ENCODE measurements around the gene GADD45GIP1. TPM values are rescaled to one million over a fixed set of nuclear protein-coding genes. Genes with fewer than 3 reads are reported as not detected.
"Not testable (repeated sequence)": the region's sequence is repeated elsewhere in the genome, so short reads cannot be mapped to it uniquely, and the experiment has no call there.

Gene GADD45GIP1
- total RNA-seq, 2 donors from 2014 or later = 15.9 to 16.4 TPM

GRCh38 chr19:12984143-12984627 lies 27.2 kb upstream of the GADD45GIP1 start:
- H3K9me3 Mint-ChIP-seq = no peaks in the 10 kb centered on the region
- DNase-seq = no peak
- no peak overlapping the region for H3K4me3 Mint-ChIP-seq
- no peak overlapping the region for H3K27ac Mint-ChIP-seq
- ATAC-seq (replicated peaks in 1 of 2) = no peak
- no peaks in the 10 kb centered on the region for H3K36me3 Mint-ChIP-seq (ENCODE audit: insufficient read depth in 2 of 2)
- no peaks in the 10 kb centered on the region for H3K4me1 Mint-ChIP-seq (ENCODE audit: low read depth)
- peaks cover 6% of the 10 kb centered on the region for H3K27me3 Mint-ChIP-seq (ENCODE audit: low read depth)

- DNase-seq = peak; percentile 79 to 91
- no peak overlapping the region for H3K27ac Mint-ChIP-seq
- no peaks in the 10 kb centered on the region for H3K9me3 Mint-ChIP-seq
- no peaks in the 10 kb centered on the region for H3K4me1 Mint-ChIP-seq (ENCODE audit: low read depth)
- H3K4me3 Mint-ChIP-seq = no peak overlapping the region
- H3K27me3 Mint-ChIP-seq (ENCODE audit: low read depth) = peaks cover 6% of the 10 kb centered on the region
- peak; percentile 88 to 90 for ATAC-seq (replicated peaks in 1 of 2)
- no peaks in the 10 kb centered on the region for H3K36me3 Mint-ChIP-seq (ENCODE audit: insufficient read depth in 2 of 2)
Observed at GRCh38 chr19:12983542-12984142, 26.6 kb upstream of the GADD45GIP1 start.

GRCh38 chr19:12983091-12983490 lies 26.1 kb upstream of the GADD45GIP1 start:
- H3K4me3 Mint-ChIP-seq = no peak overlapping the region
- peaks cover 7% of the 10 kb centered on the region for H3K27me3 Mint-ChIP-seq (ENCODE audit: low read depth)
- no peaks in the 10 kb centered on the region for H3K9me3 Mint-ChIP-seq
- no peaks in the 10 kb centered on the region for H3K36me3 Mint-ChIP-seq (ENCODE audit: insufficient read depth in 2 of 2)
- peaks cover under 1% of the 10 kb centered on the region for H3K4me1 Mint-ChIP-seq (ENCODE audit: low read depth)
- ATAC-seq (replicated peaks in 1 of 2) (no peak), DNase-seq (no peak)
- H3K27ac Mint-ChIP-seq = no peak overlapping the region

GRCh38 chr19:12982648-12983047 lies 25.6 kb upstream of the GADD45GIP1 start:
- Mint-ChIP-seq H3K9me3 (no peaks in the 10 kb centered on the region), H3K27me3 (ENCODE audit: low read depth) (peaks cover 12% of the 10 kb centered on the region)

GRCh38 chr19:12979974-12980373 lies 23.0 kb upstream of the GADD45GIP1 start:
- H3K36me3 Mint-ChIP-seq (ENCODE audit: insufficient read depth in 2 of 2) = no peaks in the 10 kb centered on the region
- no peaks in the 10 kb centered on the region for H3K9me3 Mint-ChIP-seq
- H3K4me3 Mint-ChIP-seq = no peak overlapping the region
- no peak overlapping the region for H3K27ac Mint-ChIP-seq
- H3K27me3 Mint-ChIP-seq (ENCODE audit: low read depth) = peaks cover 16% of the 10 kb centered on the region
- DNase-seq (no peak), ATAC-seq (replicated peaks in 1 of 2) (no peak)
- H3K4me1 Mint-ChIP-seq (ENCODE audit: low read depth) = peaks cover 6% of the 10 kb centered on the region

More at GRCh38 chr19:12982648-12983047, 25.6 kb upstream of the GADD45GIP1 start:
- ATAC-seq (replicated peaks in 1 of 2) = no peak
- Mint-ChIP-seq H3K4me3 (no peak overlapping the region), H3K4me1 (ENCODE audit: low read depth) (peaks cover 5% of the 10 kb centered on the region), H3K27ac (no peak overlapping the region), H3K36me3 (ENCODE audit: insufficient read depth in 2 of 2) (no peaks in the 10 kb centered on the region)
- DNase-seq = no peak

GRCh38 chr19:12976109-12976508 lies 19.1 kb upstream of the GADD45GIP1 start:
- DNase-seq; H3K4me3 Mint-ChIP-seq; ATAC-seq (replicated peaks in 1 of 2); H3K4me1 Mint-ChIP-seq (ENCODE audit: low read depth); H3K36me3 Mint-ChIP-seq (ENCODE audit: insufficient read depth in 2 of 2); H3K9me3 Mint-ChIP-seq; H3K27ac Mint-ChIP-seq: not testable (repeated sequence)
- H3K27me3 Mint-ChIP-seq (ENCODE audit: low read depth) = peaks cover 16% of the 10 kb centered on the region

- ATAC-seq (replicated peaks in 1 of 2) = no peak
- Mint-ChIP-seq H3K27me3 (ENCODE audit: low read depth) (peaks cover 16% of the 10 kb centered on the region), H3K36me3 (ENCODE audit: insufficient read depth in 2 of 2) (no peaks in the 10 kb centered on the region), H3K4me3 (no peak overlapping the region), H3K27ac (no peak overlapping the region), H3K4me1 (ENCODE audit: low read depth) (peaks cover 12% of the 10 kb centered on the region), H3K9me3 (no peaks in the 10 kb centered on the region)
- no peak for DNase-seq
Observed at GRCh38 chr19:12975221-12975741, 18.3 kb upstream of the GADD45GIP1 start.

GRCh38 chr19:12974301-12975220 lies 17.5 kb upstream of the GADD45GIP1 start:
- H3K9me3 Mint-ChIP-seq = no peaks in the 10 kb centered on the region
- H3K4me1 Mint-ChIP-seq (ENCODE audit: low read depth) = peaks cover 17% of the 10 kb centered on the region
- H3K4me3 Mint-ChIP-seq = no peak overlapping the region
- peaks cover 16% of the 10 kb centered on the region for H3K27me3 Mint-ChIP-seq (ENCODE audit: low read depth)
- H3K27ac Mint-ChIP-seq = no peak overlapping the region
- no peak for ATAC-seq (replicated peaks in 1 of 2)
- H3K36me3 Mint-ChIP-seq (ENCODE audit: insufficient read depth in 2 of 2) = no peaks in the 10 kb centered on the region
- no peak for DNase-seq

- H3K27ac Mint-ChIP-seq = no peak overlapping the region
- no peaks in the 10 kb centered on the region for H3K36me3 Mint-ChIP-seq (ENCODE audit: insufficient read depth in 2 of 2)
- DNase-seq = no peak
- H3K4me1 Mint-ChIP-seq (ENCODE audit: low read depth) = peaks cover 17% of the 10 kb centered on the region
- peaks cover 16% of the 10 kb centered on the region for H3K27me3 Mint-ChIP-seq (ENCODE audit: low read depth)
- no peak overlapping the region for H3K4me3 Mint-ChIP-seq
- H3K9me3 Mint-ChIP-seq = no peaks in the 10 kb centered on the region
- no peak for ATAC-seq (replicated peaks in 1 of 2)
Observed at GRCh38 chr19:12973236-12973635, 16.2 kb upstream of the GADD45GIP1 start.

- no peaks in the 10 kb centered on the region for H3K36me3 Mint-ChIP-seq (ENCODE audit: insufficient read depth in 2 of 2)
- H3K9me3 Mint-ChIP-seq = no peaks in the 10 kb centered on the region
- peaks cover 17% of the 10 kb centered on the region for H3K4me1 Mint-ChIP-seq (ENCODE audit: low read depth)
- no peak for DNase-seq
- no peaks in the 10 kb centered on the region for H3K27me3 Mint-ChIP-seq (ENCODE audit: low read depth)
- H3K4me3 Mint-ChIP-seq = peak overlapping the region in 1 of 2 donors; percentile 16
- no peak overlapping the region for H3K27ac Mint-ChIP-seq
- ATAC-seq (replicated peaks in 1 of 2) = peak in 1 of 2 donors; percentile 12
Observed at GRCh38 chr19:12970070-12970820, 13.2 kb upstream of the GADD45GIP1 start.

GRCh38 chr19:12969292-12969988 lies 12.4 kb upstream of the GADD45GIP1 start, which contains the start of gene DAND5:
TSS of gene DAND5 (plus strand) at chr19:12969576. CDS start at chr19:12969661, 85 bp downstream.
- H3K4me1 Mint-ChIP-seq (ENCODE audit: low read depth) = peaks cover 24% of the 10 kb centered on the region
- DNase-seq (no peak), ATAC-seq (replicated peaks in 1 of 2) (no peak)
- no peaks in the 10 kb centered on the region for H3K36me3 Mint-ChIP-seq (ENCODE audit: insufficient read depth in 2 of 2)
- no peaks in the 10 kb centered on the region for H3K9me3 Mint-ChIP-seq
- H3K4me3 Mint-ChIP-seq = peak within 1 kb of the TSS in 1 of 2 donors; percentile 16
- H3K27ac Mint-ChIP-seq = no peak within 1 kb of the TSS
- no peaks in the 10 kb centered on the region for H3K27me3 Mint-ChIP-seq (ENCODE audit: low read depth)

GRCh38 chr19:12967907-12968306 lies 10.9 kb upstream of the GADD45GIP1 start:
- no peak overlapping the region for H3K4me3 Mint-ChIP-seq
- peaks cover 24% of the 10 kb centered on the region for H3K4me1 Mint-ChIP-seq (ENCODE audit: low read depth)
- no peaks in the 10 kb centered on the region for H3K36me3 Mint-ChIP-seq (ENCODE audit: insufficient read depth in 2 of 2)
- ATAC-seq (replicated peaks in 1 of 2) (no peak), DNase-seq (no peak)
- no peak overlapping the region for H3K27ac Mint-ChIP-seq
- no peaks in the 10 kb centered on the region for H3K9me3 Mint-ChIP-seq
- H3K27me3 Mint-ChIP-seq (ENCODE audit: low read depth) = no peaks in the 10 kb centered on the region

Data from activated T-cell treated with anti-CD3 and anti-CD28 coated beads, Interleukin-2, amount 50 U/mL, for 72 hours (primary cell).